HCT116 (cell line): ENCODE data around the gene CACNA1S. TPM values are rescaled to one million over a fixed set of nuclear protein-coding genes. Genes with fewer than 3 reads are reported as not detected.

Experiments
- ATAC-seq: fragments of 200-7000 bp; cut with Tn5 transposase; 2 replicates; pipeline ENCODE4 v1.9.1; 2020; ENCODE audit warnings: mild to moderate bottlenecking, moderate library complexity
- BruUV-seq: library from RNA; stranded (reverse); fragments of 400-500 nt; replicated peaks from 2 replicates; lab custom pipeline; 2021; lab: Mats Ljungman, UMichigan
- CTCF ChIA-PET: fragments of 300-600 bp; sonication (Branson Sonifier 250); formaldehyde crosslinking; loops from one replicate; lab custom pipeline; 2021; ENCODE audit warnings: antibody characterized with exemption; lab: Charles Lee
- POLR2A ChIA-PET: fragments of 300-600, 350-600 bp; sonication (Branson Sonifier 250); formaldehyde crosslinking; loops from one replicate; lab custom pipeline; 2021; ENCODE audit warnings: antibody characterized with exemption; lab: Charles Lee
- RAD21 ChIA-PET, 2 experiments: fragments of 300-600 bp; sonication (Branson Sonifier 250); formaldehyde crosslinking; loops; one replicate each; lab custom pipeline; 2023; ENCODE audit warnings: low total read pairs in 2 of 2; ENCODE audit not compliant: uncharacterized antibody in 2 of 2, unreplicated experiment in 2 of 2, low non-redundant PET in 1 of 2; lab: Charles Lee
- DNase-seq: peaks from one replicate; pipeline ENCODE4 v3.0.0-alpha.2; 2010; ENCODE audit warnings: low read depth, low spot score
- H2AFZ ChIP-seq: fragments of 200-600 bp; shearing (Covaris generic), sonication (generic); 2 replicates; pipeline ENCODE4 v1.6.1; 2017; ENCODE audit warnings: low read depth, mixed run types, mixed read lengths, antibody characterized with exemption, low read length; ENCODE audit not compliant: poor library complexity, severe bottlenecking
- H3K27ac ChIP-seq: 2 replicates; pipeline ENCODE4 v1.5.1; 2012; ENCODE audit warnings: low read depth, low read length
- H3K27me3 ChIP-seq: fragments of 200-600 bp; sonication (generic); 2 replicates; pipeline ENCODE4 v1.6.1; 2016; ENCODE audit warnings: mixed run types, low read length, mixed read lengths; ENCODE audit not compliant: insufficient read depth
- H3K36me3 ChIP-seq, 2 experiments: fragments of 200-500 bp in 1 of 2; fragments of 200-600 bp in 1 of 2; sonication (Bioruptor generic) in 1 of 2; sonication (generic) in 1 of 2; 2 replicates each; pipeline versions ENCODE4 v1.5.1 to v1.6.1; 2014 to 2016; ENCODE audit warnings: low read length in 2 of 2, inconsistent platforms in 1 of 2, mixed read lengths in 1 of 2, mixed run types in 1 of 2; ENCODE audit not compliant: insufficient read depth in 2 of 2, control insufficient read depth in 1 of 2
- H3K4me1 ChIP-seq, 2 experiments: fragments of 200-600 bp in 1 of 2; sonication (generic) in 1 of 2; 2 replicates each; pipeline versions ENCODE4 v1.5.1 to v1.6.1; 2012 to 2017; ENCODE audit warnings: low read length in 2 of 2, inconsistent platforms in 1 of 2, mild to moderate bottlenecking in 1 of 2, mixed read lengths in 1 of 2, mixed run types in 1 of 2, moderate library complexity in 1 of 2; ENCODE audit not compliant: insufficient read depth in 2 of 2, control insufficient read depth in 1 of 2
- H3K4me2 ChIP-seq: fragments of 200-600 bp; sonication (generic); 2 replicates; pipeline ENCODE4 v1.6.1; 2017; ENCODE audit warnings: mixed run types, low read length, mixed read lengths
- H3K4me3 ChIP-seq, 2 experiments: fragments of 200-600 bp in 1 of 2; sonication (generic) in 1 of 2; replicated peaks in 1 of 2; 2 replicates each; pipeline ENCODE4 v1.5.1; 2011 to 2016; ENCODE audit warnings: low read length in 2 of 2, control low read depth in 1 of 2, low read depth in 1 of 2, mild to moderate bottlenecking in 1 of 2, mixed read lengths in 1 of 2, mixed run types in 1 of 2
- H3K79me2 ChIP-seq: fragments of 200-600 bp; sonication (generic); 2 replicates; pipeline ENCODE4 v1.6.1; 2017; ENCODE audit warnings: mild to moderate bottlenecking, mixed run types, low read length, moderate library complexity, mixed read lengths; ENCODE audit not compliant: insufficient read depth
- H3K9ac ChIP-seq: fragments of 200-600 bp; sonication (generic); 2 replicates; pipeline ENCODE4 v1.6.1; 2016; ENCODE audit warnings: low read length, mixed read lengths
- H3K9me2 ChIP-seq: fragments of 200-600 bp; sonication (generic), shearing (Covaris generic); 2 replicates; pipeline ENCODE4 v1.6.1; 2017; ENCODE audit warnings: mixed run types, mild to moderate bottlenecking, moderate library complexity; ENCODE audit not compliant: insufficient read depth
- H3K9me3 ChIP-seq, 2 experiments: fragments of 200-500 bp in 1 of 2; fragments of 200-600 bp in 1 of 2; sonication (Bioruptor generic) in 1 of 2; sonication (generic) in 1 of 2; 2 replicates each; pipeline ENCODE4 v1.6.1; 2014 to 2017; ENCODE audit warnings: low read length in 2 of 2, mixed read lengths in 2 of 2, inconsistent platforms in 1 of 2, low read depth in 1 of 2, mild to moderate bottlenecking in 1 of 2, mixed run types in 1 of 2, moderate library complexity in 1 of 2; ENCODE audit not compliant: control insufficient read depth in 1 of 2, insufficient read depth in 1 of 2
- H4K20me1 ChIP-seq: fragments of 200-600 bp; sonication (generic), shearing (Covaris generic); 2 replicates; pipeline ENCODE4 v1.6.1; 2017; ENCODE audit warnings: mixed run types, mild to moderate bottlenecking, moderate library complexity; ENCODE audit not compliant: insufficient read depth
- ATF3 ChIP-seq: IDR thresholded peaks from 2 replicates; pipeline ENCODE4 v1.6.1; 2012
- CBX3 ChIP-seq: IDR thresholded peaks from 2 replicates; pipeline ENCODE4 v1.6.1; 2012; ENCODE audit warnings: low read depth
- CEBPB ChIP-seq: IDR thresholded peaks from 2 replicates; pipeline ENCODE4 v1.6.1; 2012; ENCODE audit warnings: low read depth
- EGR1 ChIP-seq: IDR thresholded peaks from 2 replicates; pipeline ENCODE4 v1.6.1; 2012; ENCODE audit warnings: low read depth
- ELF1 ChIP-seq: IDR thresholded peaks from 2 replicates; pipeline ENCODE4 v1.6.1; 2012; ENCODE audit warnings: low read depth, borderline replicate concordance
- EZH2 ChIP-seq: fragments of 200-600 bp; sonication (generic); IDR thresholded peaks from 2 replicates; pipeline ENCODE4 v1.6.1; 2017; ENCODE audit warnings: antibody characterized with exemption, mixed run types
- EZH2phosphoT487 ChIP-seq: fragments of 200-600 bp; IDR thresholded peaks from 2 replicates; pipeline ENCODE4 v1.6.1; 2018; ENCODE audit warnings: antibody characterized with exemption, borderline replicate concordance
- FOSL1 ChIP-seq: IDR thresholded peaks from 2 replicates; pipeline ENCODE4 v1.6.1; 2012; ENCODE audit warnings: low read depth
- POLR2A ChIP-seq: IDR thresholded peaks from 2 replicates; pipeline ENCODE4 v1.7.0; 2011; ENCODE audit warnings: borderline replicate concordance; ENCODE audit not compliant: insufficient read depth, insufficient read length; ENCODE audit errors: extremely low read depth
- POLR2AphosphoS5 ChIP-seq: IDR thresholded peaks from 2 replicates; pipeline ENCODE4 v1.6.1; 2011; ENCODE audit warnings: mild to moderate bottlenecking, low read depth, low read length, moderate library complexity
- RAD21 ChIP-seq: IDR thresholded peaks from 2 replicates; pipeline ENCODE4 v1.6.1; 2012; ENCODE audit warnings: low read depth, mild to moderate bottlenecking
- REST ChIP-seq: IDR thresholded peaks from 2 replicates; pipeline ENCODE4 v1.6.1; 2012; ENCODE audit warnings: low read depth
- TCF7L2 ChIP-seq: IDR thresholded peaks from 2 replicates; pipeline ENCODE4 v1.7.0; 2011; ENCODE audit warnings: borderline replicate concordance, inconsistent platforms; ENCODE audit not compliant: insufficient read depth, insufficient read length; ENCODE audit errors: extremely low read depth
- YY1 ChIP-seq: IDR thresholded peaks from 2 replicates; pipeline ENCODE4 v1.6.1; 2011; ENCODE audit warnings: low read length, low read depth, moderate library complexity, mild to moderate bottlenecking; ENCODE audit not compliant: insufficient replicate concordance; ENCODE audit errors: extremely low read depth
- ZNF274 ChIP-seq: fragments of 200-500 bp; sonication (Bioruptor generic); IDR thresholded peaks from 2 replicates; pipeline ENCODE4 v1.6.1; 2014; ENCODE audit warnings: mild to moderate bottlenecking, low read depth, low read length, inconsistent platforms
- intact Hi-C: fragments of 100-400 bp; cut with micrococcal nuclease; formaldehyde crosslinking; loops from 2 replicates; pipeline ENCODE4 v1.10.0; 2022
- total RNA-seq: library from RNA; stranded (reverse); gene quantifications from one replicate; pipeline ENCODE4 v1.2.1, GENCODE V29; 2021; ENCODE audit not compliant: unreplicated experiment

The CACNA1S gene
- total RNA-seq, 1 experiment from 2014 or later = not detected

- intact Hi-C loops = no loop called here
- ChIA-PET POLR2A (no interaction called here), RAD21 (no interaction called here), CTCF (interaction anchor here (1.8 kb wide), 1 partner anchor 14 kb away, joined by 4 read pairs; no protein-coding TSS in a partner anchor)
- Histone ChIP-seq H2AFZ (no peak overlapping the region), H3K9me2 (no peaks in the 10 kb centered on the region), H3K27ac (no peak overlapping the region), H3K4me3 (no peak overlapping the region), H3K4me2 (no peak overlapping the region), H3K9ac (no peak overlapping the region), H3K36me3 (no peaks in the 10 kb centered on the region), H3K79me2 (no peaks in the 10 kb centered on the region), H4K20me1 (no peaks in the 10 kb centered on the region), H3K9me3 (no peaks in the 10 kb centered on the region), H3K4me1 (no peaks in the 10 kb centered on the region), H3K27me3 (no peaks in the 10 kb centered on the region)
- DNase-seq (no peak), ATAC-seq (no peak)
- no peak for TF ChIP-seq EZH2
- no peak for TF ChIP-seq CEBPB
- TF ChIP-seq ZNF274 = no peak
- no peak for TF ChIP-seq TCF7L2
- TF ChIP-seq CBX3 = no peak
- TF ChIP-seq ATF3 = no peak
- no peak for TF ChIP-seq POLR2AphosphoS5
- TF ChIP-seq FOSL1 = no peak
- TF ChIP-seq EZH2phosphoT487 = no peak
- TF ChIP-seq REST = no peak
- TF ChIP-seq RAD21 = no peak
- TF ChIP-seq YY1 = no peak
- no peak for TF ChIP-seq EGR1
- no peak for TF ChIP-seq ELF1
- TF ChIP-seq POLR2A = no peak
- no TSS peak for BruUV-seq
Measured at GRCh38 chr1:201100169-201100930, 11.9 kb downstream of the CACNA1S start.
